K562 (cell line): ENCODE measurements around the gene CDK9. TPM values are rescaled to one million over a fixed set of nuclear protein-coding genes. Genes with fewer than 3 reads are reported as not detected.
A peak's percentile ranks its signal among the peaks of the same experiment; 100 is the strongest.

Source experiments
- BMI1 ChIP-seq: fragments of 150-350 bp; IDR thresholded peaks from 2 replicates; pipeline ENCODE4 v1.6.1; 2014; ENCODE audit warnings: low read length
- CBFB ChIP-seq: sonication (generic); formaldehyde crosslinking; IDR thresholded peaks from 2 replicates; pipeline ENCODE4 v1.4.0; 2020; ENCODE audit warnings: mild to moderate bottlenecking, missing genetic modification reagents
- CBX5 ChIP-seq: IDR thresholded peaks from 2 replicates; pipeline ENCODE4 v1.6.1; 2014; ENCODE audit warnings: low read depth, borderline replicate concordance
- GABPA ChIP-seq: fragments of 200-800 bp; sonication (Bioruptor generic); conservative IDR thresholded peaks from 2 replicates; pipeline ENCODE4 v1.6.1; 2016; ENCODE audit warnings: low read depth, missing genetic modification characterization, missing compliant biosample characterization
- HCFC1 ChIP-seq: IDR thresholded peaks from 2 replicates; pipeline ENCODE4 v1.6.1; 2012; ENCODE audit warnings: low read depth, low read length, improper control_type of control experiment
- HDAC2 ChIP-seq: fragments of 450-650 bp; IDR thresholded peaks from 2 replicates; pipeline ENCODE4 v1.6.1; 2016; ENCODE audit warnings: mild to moderate bottlenecking
- HDAC6 ChIP-seq: IDR thresholded peaks from 2 replicates; pipeline ENCODE4 v1.6.1; 2012; ENCODE audit warnings: low read depth, mild to moderate bottlenecking, control low read depth, inconsistent platforms, low read length, moderate library complexity
- KDM1A ChIP-seq, 2 experiments: fragments of 450-650 bp; IDR thresholded peaks; 2 replicates each; pipeline ENCODE4 v1.6.1; 2016; ENCODE audit warnings: mild to moderate bottlenecking in 2 of 2
- LEF1 ChIP-seq: fragments of 450-650 bp; IDR thresholded peaks from 2 replicates; pipeline ENCODE4 v1.6.1; 2016; ENCODE audit warnings: mild to moderate bottlenecking
- MTF1 ChIP-seq: fragments of 250-450 bp; sonication (Bioruptor Pico); IDR thresholded peaks from 2 replicates; pipeline ENCODE4 v1.9.0; 2021; ENCODE audit warnings: moderate library complexity, mild to moderate bottlenecking, inconsistent platforms, borderline replicate concordance
- NR2C1 ChIP-seq, 2 experiments: fragments of 450-650 bp; IDR thresholded peaks; 2 replicates each; pipeline ENCODE4 v1.6.1; 2017; ENCODE audit warnings: mild to moderate bottlenecking in 2 of 2, antibody characterized with exemption in 1 of 2, inconsistent platforms in 1 of 2, missing compliant biosample characterization in 1 of 2, missing genetic modification characterization in 1 of 2
- RAD21 ChIP-seq, 2 experiments: fragments of 250-450 bp in 1 of 2; fragments of 450-650 bp in 1 of 2; sonication (Bioruptor Pico) in 1 of 2; formaldehyde crosslinking in 1 of 2; IDR thresholded peaks in 1 of 2; conservative IDR thresholded peaks in 1 of 2; 2 replicates each; pipeline versions ENCODE4 v1.4.0 to v1.8.0; 2020 to 2022; ENCODE audit warnings: mild to moderate bottlenecking in 2 of 2, moderate library complexity in 1 of 2
- SREBF2 ChIP-seq: sonication (generic); formaldehyde crosslinking; IDR thresholded peaks from 2 replicates; pipeline ENCODE4 v1.4.0; 2020; ENCODE audit warnings: mild to moderate bottlenecking, missing genetic modification reagents
- XRCC3 ChIP-seq: fragments of 450-650 bp; IDR thresholded peaks from 2 replicates; pipeline ENCODE4 v1.6.1; 2017; ENCODE audit warnings: mild to moderate bottlenecking, moderate library complexity
- ZBTB33 ChIP-seq: sonication (generic); formaldehyde crosslinking; IDR thresholded peaks from 2 replicates; pipeline ENCODE4 v1.8.1; 2023; ENCODE audit warnings: mild to moderate bottlenecking, missing genetic modification reagents
- ZEB2 ChIP-seq: fragments of 450-650 bp; IDR thresholded peaks from 2 replicates; pipeline ENCODE4 v1.6.1; 2016
- ZNF23 ChIP-seq: fragments of 250-450 bp; sonication (Bioruptor Pico); IDR thresholded peaks from 2 replicates; pipeline ENCODE4 v1.4.0; 2020; ENCODE audit warnings: mild to moderate bottlenecking
- ZNF696 ChIP-seq: fragments of 250-450 bp; sonication (Bioruptor Pico); conservative IDR thresholded peaks from 2 replicates; pipeline ENCODE4 v1.4.0; 2020; ENCODE audit warnings: mild to moderate bottlenecking, moderate library complexity
- ZNF785 ChIP-seq: fragments of 250-450 bp; sonication (Bioruptor Pico); IDR thresholded peaks from 2 replicates; pipeline ENCODE4 v1.4.0; 2020; ENCODE audit warnings: mild to moderate bottlenecking
- polyA plus RNA-seq, 8 experiments: library from polyadenylated mRNA; depleted of rRNA in 4 of 8; stranded (reverse) in 5 of 8; unstranded in 3 of 8; fragments of >200 nt; fragmentation: Nextera tagmentation in 2 of 8; fragmentation: Illumina TruSeq in 1 of 8; extraction: Ambion mirVana in 2 of 8; extraction: Trizol in 1 of 8; gene quantifications; 2 replicates each; pipeline versions ENCODE4 v1.2.1 to v1.2.3, GENCODE V29; 2011 to 2014; ENCODE audit warnings: inconsistent platforms in 1 of 8, missing spikeins in 1 of 8
- total RNA-seq, 7 experiments: library from RNA; depleted of rRNA in 6 of 7; stranded (reverse); fragments of >200 nt in 6 of 7; fragmentation: Illumina TruSeq in 2 of 7; extraction: Trizol in 2 of 7; gene quantifications; 2 replicates each; pipeline versions ENCODE4 v1.2.1 to v1.2.3, GENCODE V29; 2011 to 2021; ENCODE audit warnings: low replicate concordance in 1 of 7
- TF ChIP-seq, protein P1 (sequence below): fragments of 250-450 bp; sonication (Bioruptor Pico); IDR thresholded peaks from 2 replicates; pipeline ENCODE4 v1.4.0; 2020; ENCODE audit warnings: mild to moderate bottlenecking, moderate library complexity
- TF ChIP-seq, protein P2 (sequence below): fragments of 250-450 bp; sonication (Bioruptor Pico); IDR thresholded peaks from 2 replicates; pipeline ENCODE4 v1.5.0; 2021; ENCODE audit warnings: mild to moderate bottlenecking, borderline replicate concordance
- TF ChIP-seq, protein P3 (sequence below): fragments of 450-650 bp; IDR thresholded peaks from 2 replicates; pipeline ENCODE4 v1.6.1; 2014; ENCODE audit warnings: low read depth, mild to moderate bottlenecking, moderate library complexity, borderline replicate concordance

Gene CDK9
- total and polyA plus RNA-seq, 9 of the 15 experiments (the other 6 are each of a cell fraction or from before 2014, with no cell fraction given) = 4.2 to 78.6 (median 33.0) TPM

DNA sequence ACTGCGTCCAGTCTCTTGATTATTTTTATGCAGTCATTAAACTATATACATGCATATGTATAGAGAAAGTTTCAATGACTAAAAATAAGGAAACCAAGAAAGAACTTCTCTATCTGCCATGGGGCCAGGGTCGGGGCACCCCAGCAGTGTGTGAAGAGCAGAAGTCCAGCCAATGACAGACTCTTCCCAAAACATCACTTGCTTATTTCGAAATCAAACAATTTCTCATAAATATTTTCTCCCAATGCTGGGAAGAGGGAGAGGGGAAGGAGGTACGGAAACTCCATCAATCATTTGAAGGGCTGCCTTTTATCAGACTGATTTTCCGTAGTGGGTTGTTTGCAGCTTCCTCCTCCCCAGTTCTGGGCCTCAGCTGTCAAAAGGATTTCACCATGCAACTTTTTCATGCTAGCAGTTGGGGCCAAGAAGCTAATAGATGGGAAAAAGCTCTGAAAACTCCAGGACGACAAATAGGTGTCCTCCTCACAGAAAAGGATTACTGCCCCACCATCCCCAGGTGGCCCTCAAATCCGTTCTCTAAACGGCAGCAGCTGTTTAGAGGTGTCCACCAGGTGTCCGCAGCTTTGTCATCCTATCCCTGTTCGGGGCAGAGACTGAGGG, 16.2 kb downstream of the CDK9 start (continued):
- no peak for TF ChIP-seq SREBF2 (CRISPR knock-in tag)
- TF ChIP-seq CBFB = no peak
- TF ChIP-seq NR2C1 (IDR thresholded peaks at IDR 0.05) = no peak
- no peak for TF ChIP-seq NR2C1 (tag; IDR thresholded peaks at IDR 0.05)
- TF ChIP-seq, protein P1, sequence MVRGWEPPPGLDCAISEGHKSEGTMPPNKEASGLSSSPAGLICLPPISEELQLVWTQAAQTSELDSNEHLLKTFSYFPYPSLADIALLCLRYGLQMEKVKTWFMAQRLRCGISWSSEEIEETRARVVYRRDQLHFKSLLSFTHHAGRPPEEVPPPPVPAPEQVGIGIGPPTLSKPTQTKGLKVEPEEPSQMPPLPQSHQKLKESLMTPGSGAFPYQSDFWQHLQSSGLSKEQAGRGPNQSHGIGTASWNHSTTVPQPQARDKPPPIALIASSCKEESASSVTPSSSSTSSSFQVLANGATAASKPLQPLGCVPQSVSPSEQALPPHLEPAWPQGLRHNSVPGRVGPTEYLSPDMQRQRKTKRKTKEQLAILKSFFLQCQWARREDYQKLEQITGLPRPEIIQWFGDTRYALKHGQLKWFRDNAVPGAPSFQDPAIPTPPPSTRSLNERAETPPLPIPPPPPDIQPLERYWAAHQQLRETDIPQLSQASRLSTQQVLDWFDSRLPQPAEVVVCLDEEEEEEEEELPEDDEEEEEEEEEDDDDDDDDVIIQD (CRISPR knock-in tag) = no peak
- no peak for TF ChIP-seq GABPA
- TF ChIP-seq ZNF785 (CRISPR knock-in tag) = no peak
- TF ChIP-seq ZEB2 = peak; percentile 92; the same call in 1 of the 2 replicates
- no peak for TF ChIP-seq CBX5
- 0 out of 2 replicates have a peak, but pooled peaks have one; percentile 8 for TF ChIP-seq HDAC2
- peak in 1 of 2 experiments; percentile 30; a peak in 3 of 4 replicates for TF ChIP-seq RAD21 (CRISPR knock-in tag; conservative IDR thresholded peaks at IDR 0.05 in 1 of 2, IDR thresholded peaks at IDR 0.05 in 1 of 2)
- TF ChIP-seq, protein P2, sequence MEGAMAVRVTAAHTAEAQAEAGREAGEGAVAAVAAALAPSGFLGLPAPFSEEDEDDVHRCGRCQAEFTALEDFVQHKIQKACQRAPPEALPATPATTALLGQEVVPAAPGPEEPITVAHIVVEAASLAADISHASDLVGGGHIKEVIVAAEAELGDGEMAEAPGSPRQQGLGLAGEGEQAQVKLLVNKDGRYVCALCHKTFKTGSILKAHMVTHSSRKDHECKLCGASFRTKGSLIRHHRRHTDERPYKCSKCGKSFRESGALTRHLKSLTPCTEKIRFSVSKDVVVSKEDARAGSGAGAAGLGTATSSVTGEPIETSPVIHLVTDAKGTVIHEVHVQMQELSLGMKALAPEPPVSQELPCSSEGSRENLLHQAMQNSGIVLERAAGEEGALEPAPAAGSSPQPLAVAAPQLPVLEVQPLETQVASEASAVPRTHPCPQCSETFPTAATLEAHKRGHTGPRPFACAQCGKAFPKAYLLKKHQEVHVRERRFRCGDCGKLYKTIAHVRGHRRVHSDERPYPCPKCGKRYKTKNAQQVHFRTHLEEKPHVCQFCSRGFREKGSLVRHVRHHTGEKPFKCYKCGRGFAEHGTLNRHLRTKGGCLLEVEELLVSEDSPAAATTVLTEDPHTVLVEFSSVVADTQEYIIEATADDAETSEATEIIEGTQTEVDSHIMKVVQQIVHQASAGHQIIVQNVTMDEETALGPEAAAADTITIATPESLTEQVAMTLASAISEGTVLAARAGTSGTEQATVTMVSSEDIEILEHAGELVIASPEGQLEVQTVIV (CRISPR knock-in tag) = no peak
- TF ChIP-seq ZBTB33 (CRISPR knock-in tag) = no peak
- no peak for TF ChIP-seq BMI1
- TF ChIP-seq, protein P3, sequence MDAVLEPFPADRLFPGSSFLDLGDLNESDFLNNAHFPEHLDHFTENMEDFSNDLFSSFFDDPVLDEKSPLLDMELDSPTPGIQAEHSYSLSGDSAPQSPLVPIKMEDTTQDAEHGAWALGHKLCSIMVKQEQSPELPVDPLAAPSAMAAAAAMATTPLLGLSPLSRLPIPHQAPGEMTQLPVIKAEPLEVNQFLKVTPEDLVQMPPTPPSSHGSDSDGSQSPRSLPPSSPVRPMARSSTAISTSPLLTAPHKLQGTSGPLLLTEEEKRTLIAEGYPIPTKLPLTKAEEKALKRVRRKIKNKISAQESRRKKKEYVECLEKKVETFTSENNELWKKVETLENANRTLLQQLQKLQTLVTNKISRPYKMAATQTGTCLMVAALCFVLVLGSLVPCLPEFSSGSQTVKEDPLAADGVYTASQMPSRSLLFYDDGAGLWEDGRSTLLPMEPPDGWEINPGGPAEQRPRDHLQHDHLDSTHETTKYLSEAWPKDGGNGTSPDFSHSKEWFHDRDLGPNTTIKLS = no peak
- TF ChIP-seq KDM1A (IDR thresholded peaks at IDR 0.05) = 0 out of 4 replicates have a peak, but pooled peaks of 1 of the 2 experiments have one; percentile 14
- TF ChIP-seq ZNF23 (CRISPR knock-in tag) = no peak
- no peak for TF ChIP-seq LEF1
- no peak for TF ChIP-seq MTF1 (CRISPR knock-in tag)
- no peak for TF ChIP-seq ZNF696 (CRISPR knock-in tag)
- TF ChIP-seq XRCC3 = no peak
- TF ChIP-seq HCFC1 = 0 out of 2 replicates have a peak, but pooled peaks have one; percentile 3
- no peak for TF ChIP-seq HDAC6
